GM18508 (cell line): ENCODE data around the gene XPR1.

Experiments
- ATAC-seq: cut with Tn5 transposase; IDR thresholded peaks from one replicate; pipeline ENCODE4 v1.9.1; 2021; ENCODE audit warnings: moderate number of reproducible peaks; ENCODE audit not compliant: insufficient read depth, unreplicated experiment

The XPR1 gene

GRCh38 chr1:180923887-180924286 lies 292.1 kb downstream of the XPR1 start:
- no peak for ATAC-seq

GRCh38 chr1:180924939-180925338 lies 293.1 kb downstream of the XPR1 start:
- no peak for ATAC-seq

- ATAC-seq: no peak
Observed at GRCh38 chr1:180925471-180926051, 293.7 kb downstream of the XPR1 start.

GRCh38 chr1:180926164-180926981 lies 294.6 kb downstream of the XPR1 start:
- no peak for ATAC-seq

GRCh38 chr1:180927348-180927747 lies 295.5 kb downstream of the XPR1 start:
- ATAC-seq: no peak

GRCh38 chr1:180927841-180928240 lies 296.0 kb downstream of the XPR1 start:
- ATAC-seq: no peak

GRCh38 chr1:180928331-180929230 lies 296.8 kb downstream of the XPR1 start:
- ATAC-seq: no peak

GRCh38 chr1:180929389-180929788 lies 297.6 kb downstream of the XPR1 start:
- no peak for ATAC-seq

GRCh38 chr1:180930687-180931086 lies 298.9 kb downstream of the XPR1 start:
- ATAC-seq: no peak

GRCh38 chr1:180931529-180931928 lies 299.7 kb downstream of the XPR1 start:
- ATAC-seq: no peak

GRCh38 chr1:180932378-180932777 lies 300.6 kb downstream of the XPR1 start:
- ATAC-seq: no peak

GRCh38 chr1:180933141-180933540 lies 301.3 kb downstream of the XPR1 start:
- ATAC-seq: no peak

- no peak for ATAC-seq
Observed at GRCh38 chr1:180934563-180934962, 302.7 kb downstream of the XPR1 start.

- no peak for ATAC-seq
Observed at GRCh38 chr1:180935326-180936109, 303.7 kb downstream of the XPR1 start.

GRCh38 chr1:180936110-180937011 lies 304.5 kb downstream of the XPR1 start:
- ATAC-seq: no peak

GRCh38 chr1:180937012-180937372 lies 305.2 kb downstream of the XPR1 start:
- no peak for ATAC-seq

GRCh38 chr1:180937624-180938225 lies 305.9 kb downstream of the XPR1 start:
- no peak for ATAC-seq

- no peak for ATAC-seq
Observed at GRCh38 chr1:180939073-180939710, 307.4 kb downstream of the XPR1 start.
